Endothelial cell of umbilical vein (primary cell): ENCODE results near the gene LRRTM4. TPM values are rescaled to one million over a fixed set of nuclear protein-coding genes. Genes with fewer than 3 reads are reported as not detected.

Experiments used
- BruUV-seq: library from RNA; stranded (reverse); fragments of 400-500 nt; replicated peaks from 2 replicates; lab custom pipeline; 2021; lab: Mats Ljungman, UMichigan
- CTCF ChIA-PET: fragments of 300-600, 350-600 bp; sonication (Branson Sonifier 250); formaldehyde crosslinking; loops from one replicate; lab custom pipeline; 2021; ENCODE audit warnings: antibody characterized with exemption, inconsistent platforms; lab: Charles Lee
- POLR2A ChIA-PET: fragments of 300-600, 350-600 bp; sonication (Branson Sonifier 250); formaldehyde crosslinking; loops from one replicate; lab custom pipeline; 2021; ENCODE audit warnings: antibody characterized with exemption, inconsistent platforms; lab: Charles Lee
- DNase-seq: peaks from one replicate; pipeline ENCODE4 v3.0.0-alpha.2; 2011; ENCODE audit warnings: low read depth, low spot score
- FAIRE-seq: peaks from 2 replicates; lab custom pipeline; 2011; peaks lifted over from hg19 to GRCh38; lab: Jason Lieb, UNC
- H2AFZ ChIP-seq: 2 replicates; pipeline ENCODE4 v1.6.0; 2012; ENCODE audit warnings: low read depth, low read length, control low read depth, inconsistent platforms
- H3K27ac ChIP-seq: 2 replicates; pipeline ENCODE4 v1.5.1; 2011; ENCODE audit warnings: low read depth, mild to moderate bottlenecking, control low read depth, low read length, moderate library complexity; ENCODE audit not compliant: insufficient read depth
- H3K27me3 ChIP-seq, 2 experiments: 2 replicates each; pipeline versions ENCODE4 v1.6.0 to v1.6.1; 2011; ENCODE audit warnings: low read length in 2 of 2, mixed read lengths in 1 of 2; ENCODE audit not compliant: control insufficient read depth in 2 of 2, insufficient read depth in 2 of 2
- H3K36me3 ChIP-seq, 2 experiments: 2 replicates in 1 of 2; 3 replicates in 1 of 2; pipeline ENCODE4 v1.5.1; 2011; ENCODE audit warnings: low read length in 2 of 2, mild to moderate bottlenecking in 1 of 2, moderate library complexity in 1 of 2; ENCODE audit not compliant: control insufficient read depth in 2 of 2, insufficient read depth in 2 of 2; ENCODE audit errors: extremely low read depth in 1 of 2
- H3K4me1 ChIP-seq: 3 replicates; pipeline ENCODE4 v1.5.1; 2011; ENCODE audit warnings: mild to moderate bottlenecking, low read length; ENCODE audit not compliant: control insufficient read depth, insufficient read depth; ENCODE audit errors: extremely low read depth
- H3K4me2 ChIP-seq: 2 replicates; pipeline ENCODE4 v1.6.1; 2011; ENCODE audit warnings: low read length, control low read depth, mixed read lengths; ENCODE audit not compliant: insufficient read depth
- H3K4me3 ChIP-seq, 3 experiments: fragments of 200-600 bp in 1 of 3; sonication (generic), shearing (Covaris generic) in 1 of 3; replicated peaks in 1 of 3; 2 replicates each; pipeline ENCODE4 v1.5.1; 2011 to 2016; ENCODE audit warnings: control low read depth in 3 of 3, low read length in 3 of 3, mild to moderate bottlenecking in 2 of 3, inconsistent platforms in 1 of 3, low read depth in 1 of 3, moderate library complexity in 1 of 3; ENCODE audit not compliant: insufficient read depth in 1 of 3
- H3K79me2 ChIP-seq: 2 replicates; pipeline ENCODE4 v1.6.0; 2012; ENCODE audit warnings: low read length, inconsistent platforms; ENCODE audit not compliant: control insufficient read depth, insufficient read depth
- H3K9ac ChIP-seq: replicated peaks from 2 replicates; pipeline ENCODE3; 2011; ENCODE audit warnings: low read length, control low read depth; ENCODE audit not compliant: insufficient read depth; ENCODE audit errors: extremely low read depth
- H3K9me1 ChIP-seq: replicated peaks from 3 replicates; pipeline ENCODE4 v1.6.0; 2011; ENCODE audit warnings: mild to moderate bottlenecking, low read length; ENCODE audit not compliant: control insufficient read depth, insufficient read depth; ENCODE audit errors: extremely low read depth
- H3K9me3 ChIP-seq: replicated peaks from 2 replicates; pipeline ENCODE4 v1.5.1; 2012; ENCODE audit warnings: low read length, inconsistent platforms; ENCODE audit not compliant: control insufficient read depth, insufficient read depth
- H4K20me1 ChIP-seq: replicated peaks from 2 replicates; pipeline ENCODE3; 2011; ENCODE audit warnings: mild to moderate bottlenecking, low read length; ENCODE audit not compliant: control insufficient read depth, insufficient read depth; ENCODE audit errors: extremely low read depth
- EZH2 ChIP-seq: IDR thresholded peaks from 2 replicates; pipeline ENCODE4 v1.6.1; 2012; ENCODE audit warnings: borderline replicate concordance, low read depth, mild to moderate bottlenecking, moderate library complexity, low read length, inconsistent platforms; ENCODE audit not compliant: severe bottlenecking
- FOS ChIP-seq: IDR thresholded peaks from 2 replicates; pipeline ENCODE4 v1.6.1; 2011; ENCODE audit warnings: mild to moderate bottlenecking, low read length, moderate library complexity, borderline replicate concordance; ENCODE audit not compliant: insufficient read depth
- GATA2 ChIP-seq: IDR thresholded peaks from 2 replicates; pipeline ENCODE4 v1.7.0; 2011; ENCODE audit warnings: low read depth, mild to moderate bottlenecking, moderate library complexity, mixed read lengths, low read length; ENCODE audit not compliant: insufficient read length, insufficient read depth
- JUN ChIP-seq: IDR thresholded peaks from 2 replicates; pipeline ENCODE4 v1.6.1; 2011; ENCODE audit warnings: borderline replicate concordance, low read depth; ENCODE audit not compliant: insufficient read length, insufficient read depth
- MAX ChIP-seq: IDR thresholded peaks from 2 replicates; pipeline ENCODE4 v1.6.1; 2011; ENCODE audit not compliant: insufficient read depth, insufficient read length
- MYC ChIP-seq: IDR thresholded peaks from one replicate; pipeline ENCODE4 v1.6.1; 2011; ENCODE audit warnings: mild to moderate bottlenecking, low read depth, low read length
- POLR2A ChIP-seq: IDR thresholded peaks from 2 replicates; pipeline ENCODE4 v1.6.1; 2012; ENCODE audit warnings: low read depth, mild to moderate bottlenecking, control low read depth, low read length
- POLR2AphosphoS5 ChIP-seq: IDR thresholded peaks from 2 replicates; pipeline ENCODE4 v1.6.1; 2012; ENCODE audit warnings: low read depth, mild to moderate bottlenecking, control low read depth, low read length, moderate library complexity; ENCODE audit not compliant: insufficient read depth
- dilution Hi-C: fragments of 300-500 bp; cut with MboI; formaldehyde crosslinking; loops from one replicate; pipeline ENCODE4 v1.15.0; 2019; ENCODE audit warnings: low sequenced_read_pairs; ENCODE audit not compliant: extremely low pct_ligation_motif_present
- intact Hi-C: fragments of 100-400 bp; cut with micrococcal nuclease; formaldehyde crosslinking; loops from one replicate; pipeline ENCODE4 v1.10.0; 2022
- polyA plus RNA-seq, 4 experiments: library from polyadenylated mRNA; depleted of rRNA in 3 of 4; stranded (reverse) in 3 of 4; unstranded in 1 of 4; fragments of >200 nt; gene quantifications; 2 replicates each; pipeline versions ENCODE4 v1.2.1 to v1.2.3, GENCODE V29; 2011 to 2012; ENCODE audit warnings: missing spikeins in 1 of 4
- total RNA-seq: library from RNA; stranded (reverse); gene quantifications from 2 replicates; pipeline ENCODE4 v1.2.3, GENCODE V29; 2021
- TF ChIP-seq, protein P1 (sequence below), 2 donors: IDR thresholded peaks; 1 replicate in 1 of 2; 2 replicates in 1 of 2; pipeline ENCODE4 v1.5.1; 2011; ENCODE audit warnings: low read length in 2 of 2, mild to moderate bottlenecking in 2 of 2, moderate library complexity in 2 of 2, control low read depth in 1 of 2, inconsistent platforms in 1 of 2, low read depth in 1 of 2; ENCODE audit not compliant: insufficient read depth in 1 of 2; ENCODE audit errors: extremely low read depth in 1 of 2

Gene LRRTM4
- total and polyA plus RNA-seq, 2 donors (not counting 3 experiments of a cell fraction or from before 2014, with no cell fraction given), result not detected

GRCh38 chr2:77025714-77026113 lies 496.5 kb downstream of the LRRTM4 start:
- Histone ChIP-seq H3K9me1 (no peaks in the 10 kb centered on the region), H2AFZ (no peak overlapping the region), H3K9ac (no peak overlapping the region), H3K9me3 (no peaks in the 10 kb centered on the region), H3K27ac (no peak overlapping the region), H3K4me2 (no peak overlapping the region), H4K20me1 (no peaks in the 10 kb centered on the region), H3K79me2 (no peaks in the 10 kb centered on the region), H3K4me3 (no peak overlapping the region), H3K27me3 (no peaks in the 10 kb centered on the region), H3K4me1 (no peaks in the 10 kb centered on the region), H3K36me3 (no peaks in the 10 kb centered on the region)
- FAIRE-seq (no peak), DNase-seq (no peak)
- BruUV-seq, result no TSS peak
- ChIA-PET POLR2A (no interaction called here), CTCF (interaction anchor here (1.1 kb wide), 1 partner anchor 9 kb away, joined by 3 read pairs; no protein-coding TSS in a partner anchor)
- TF ChIP-seq FOS (no peak), POLR2A (no peak), EZH2 (no peak), JUN (no peak), MAX (no peak), MYC (no peak), GATA2 (no peak), POLR2AphosphoS5 (no peak)
- TF ChIP-seq, protein P1, sequence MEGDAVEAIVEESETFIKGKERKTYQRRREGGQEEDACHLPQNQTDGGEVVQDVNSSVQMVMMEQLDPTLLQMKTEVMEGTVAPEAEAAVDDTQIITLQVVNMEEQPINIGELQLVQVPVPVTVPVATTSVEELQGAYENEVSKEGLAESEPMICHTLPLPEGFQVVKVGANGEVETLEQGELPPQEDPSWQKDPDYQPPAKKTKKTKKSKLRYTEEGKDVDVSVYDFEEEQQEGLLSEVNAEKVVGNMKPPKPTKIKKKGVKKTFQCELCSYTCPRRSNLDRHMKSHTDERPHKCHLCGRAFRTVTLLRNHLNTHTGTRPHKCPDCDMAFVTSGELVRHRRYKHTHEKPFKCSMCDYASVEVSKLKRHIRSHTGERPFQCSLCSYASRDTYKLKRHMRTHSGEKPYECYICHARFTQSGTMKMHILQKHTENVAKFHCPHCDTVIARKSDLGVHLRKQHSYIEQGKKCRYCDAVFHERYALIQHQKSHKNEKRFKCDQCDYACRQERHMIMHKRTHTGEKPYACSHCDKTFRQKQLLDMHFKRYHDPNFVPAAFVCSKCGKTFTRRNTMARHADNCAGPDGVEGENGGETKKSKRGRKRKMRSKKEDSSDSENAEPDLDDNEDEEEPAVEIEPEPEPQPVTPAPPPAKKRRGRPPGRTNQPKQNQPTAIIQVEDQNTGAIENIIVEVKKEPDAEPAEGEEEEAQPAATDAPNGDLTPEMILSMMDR (IDR thresholded peaks at IDR 0.05; ENCODE audit: extremely low read depth in 1 of 2, insufficient read depth in 1 of 2, low read depth in 1 of 2, low read length in 2 of 2), result no peak
- intact Hi-C loops, result no loop called here
- dilution Hi-C loops, result no loop called here
